BE2C (cell line): Measurements from ENCODE around the gene LRRTM1.

Source experiments
- DNase-seq: peaks from one replicate; pipeline ENCODE4 v3.0.0-alpha.2; 2020
- H3K27me3 ChIP-seq: fragments of 250-450 bp; sonication (Bioruptor Pico); 2 replicates; pipeline ENCODE4 v1.5.1; 2020; ENCODE audit warnings: mild to moderate bottlenecking
- H3K36me3 ChIP-seq: fragments of 250-450 bp; sonication (Bioruptor Pico); 2 replicates; pipeline ENCODE4 v1.5.1; 2020; ENCODE audit warnings: mild to moderate bottlenecking
- H3K4me1 ChIP-seq: fragments of 250-450 bp; sonication (Bioruptor Pico); 2 replicates; pipeline ENCODE4 v1.5.1; 2020
- H3K4me3 ChIP-seq: 2 replicates; pipeline ENCODE4 v1.5.1; 2011; ENCODE audit warnings: low read depth, low read length
- H3K9me3 ChIP-seq: fragments of 250-450 bp; sonication (Bioruptor Pico); 2 replicates; pipeline ENCODE4 v1.5.1; 2020
- CTCF ChIP-seq: IDR thresholded peaks from 2 replicates; pipeline ENCODE4 v1.5.1; 2012; ENCODE audit warnings: mild to moderate bottlenecking, low read depth, low read length

The LRRTM1 gene

GRCh38 chr2:80291656-80292055 is 12.9 kb downstream of the LRRTM1 start:
- no peaks in the 10 kb centered on the region for H3K36me3 ChIP-seq
- TF ChIP-seq CTCF = no peak
- no peaks in the 10 kb centered on the region for H3K4me1 ChIP-seq
- no peaks in the 10 kb centered on the region for H3K9me3 ChIP-seq
- H3K27me3 ChIP-seq = no peaks in the 10 kb centered on the region
- DNase-seq = no peak
- H3K4me3 ChIP-seq = no peak overlapping the region

- no peaks in the 10 kb centered on the region for H3K27me3 ChIP-seq
- H3K4me1 ChIP-seq = no peaks in the 10 kb centered on the region
- H3K4me3 ChIP-seq = no peak overlapping the region
- peak; percentile 39 for TF ChIP-seq CTCF
- peak; percentile 24 for DNase-seq
- H3K36me3 ChIP-seq = no peaks in the 10 kb centered on the region
- no peaks in the 10 kb centered on the region for H3K9me3 ChIP-seq
Observed at GRCh38 chr2:80288576-80288975, 16.0 kb downstream of the LRRTM1 start.

GRCh38 chr2:80281049-80281448 is 23.5 kb downstream of the LRRTM1 start:
- no peak for TF ChIP-seq CTCF
- H3K4me3 ChIP-seq = no peak overlapping the region
- no peaks in the 10 kb centered on the region for H3K36me3 ChIP-seq
- no peaks in the 10 kb centered on the region for H3K9me3 ChIP-seq
- no peak for DNase-seq
- H3K4me1 ChIP-seq = no peaks in the 10 kb centered on the region
- no peaks in the 10 kb centered on the region for H3K27me3 ChIP-seq

DNA sequence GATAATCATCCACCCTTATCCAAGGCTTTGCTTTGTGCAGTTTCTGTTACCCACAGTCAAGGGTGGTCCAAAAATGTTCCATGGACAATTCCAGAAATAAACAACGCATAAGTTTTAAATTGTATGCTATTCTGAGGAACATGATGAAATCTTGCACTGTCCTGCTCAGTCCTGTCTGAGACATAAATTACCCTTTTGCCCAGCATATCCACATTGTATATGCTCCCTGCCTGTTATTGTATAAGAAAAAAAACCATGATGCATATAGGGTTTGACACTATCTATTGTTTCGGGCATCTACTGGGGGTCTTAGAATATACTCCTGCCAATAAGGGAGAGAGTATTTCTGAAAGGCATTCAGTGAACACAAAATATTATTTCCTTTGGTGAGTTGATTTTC is 24.0 kb downstream of the LRRTM1 start:
- DNase-seq = no peak
- TF ChIP-seq CTCF = no peak
- H3K36me3 ChIP-seq = no peaks in the 10 kb centered on the region
- no peaks in the 10 kb centered on the region for H3K4me1 ChIP-seq
- H3K27me3 ChIP-seq = no peaks in the 10 kb centered on the region
- no peak overlapping the region for H3K4me3 ChIP-seq
- no peaks in the 10 kb centered on the region for H3K9me3 ChIP-seq

DNA sequence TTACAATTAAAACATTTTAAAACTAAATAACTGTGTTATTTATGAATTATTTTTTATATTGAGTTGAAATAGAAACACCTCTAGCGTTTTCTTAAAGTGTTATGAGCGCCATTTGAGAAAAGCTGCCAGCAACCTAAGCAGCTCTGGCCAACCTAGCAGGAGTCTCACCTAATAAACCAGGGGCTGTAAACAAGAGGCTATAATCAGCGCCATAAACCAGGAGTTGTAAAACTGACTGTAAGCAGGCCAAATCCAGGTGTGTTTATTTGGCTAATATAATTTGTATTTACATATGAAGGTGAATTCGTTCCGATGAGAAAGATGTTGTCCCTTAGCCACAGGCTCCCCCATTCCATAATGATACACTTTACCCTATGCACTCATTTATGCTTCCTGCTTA is 34.7 kb downstream of the LRRTM1 start:
- no peaks in the 10 kb centered on the region for H3K4me1 ChIP-seq
- no peaks in the 10 kb centered on the region for H3K27me3 ChIP-seq
- no peak for TF ChIP-seq CTCF
- no peaks in the 10 kb centered on the region for H3K36me3 ChIP-seq
- DNase-seq = no peak
- no peak overlapping the region for H3K4me3 ChIP-seq
- H3K9me3 ChIP-seq = no peaks in the 10 kb centered on the region

GRCh38 chr2:80266231-80266630 is 38.3 kb downstream of the LRRTM1 start:
- no peak overlapping the region for H3K4me3 ChIP-seq
- no peaks in the 10 kb centered on the region for H3K9me3 ChIP-seq
- no peak for TF ChIP-seq CTCF
- H3K27me3 ChIP-seq = no peaks in the 10 kb centered on the region
- no peaks in the 10 kb centered on the region for H3K4me1 ChIP-seq
- no peak for DNase-seq
- no peaks in the 10 kb centered on the region for H3K36me3 ChIP-seq
